ENCODE measurements around the gene FDCSP. TPM values are rescaled to one million over a fixed set of nuclear protein-coding genes. Genes with fewer than 3 reads are reported as not detected.

Gene FDCSP
- polyA plus RNA-seq, 1 donor from 2014 or later = not detected

DNA sequence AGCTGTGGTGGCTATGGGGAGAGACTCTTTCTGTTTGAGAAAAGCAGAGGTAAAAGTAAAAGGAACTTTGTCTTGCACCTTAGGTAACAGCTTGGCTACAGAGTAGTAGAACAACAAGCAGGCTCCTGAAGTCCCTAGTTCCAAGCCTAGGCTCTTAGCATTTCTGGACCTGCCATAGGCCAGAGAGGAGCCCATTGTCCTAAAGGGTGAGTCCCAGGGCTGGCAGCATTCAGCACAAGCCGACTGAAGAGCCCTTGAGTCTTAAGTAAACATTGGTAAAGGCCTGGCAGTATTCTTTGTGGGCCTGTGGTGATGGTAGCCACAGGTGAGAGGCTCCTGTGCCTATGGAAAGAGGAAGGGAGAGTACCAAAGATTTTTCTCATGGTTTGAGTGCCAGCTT, 54.6 kb downstream of the FDCSP start:
- Histone ChIP-seq H3K9ac (ENCODE audit: low read length) (no peak overlapping the region), H3K36me3 (ENCODE audit: insufficient read depth, low read length) (no peaks in the 10 kb centered on the region), H3K79me2 (replicated peaks; ENCODE audit: insufficient read depth, low read length) (no peaks in the 10 kb centered on the region), H3K4me2 (ENCODE audit: low read length) (no peak overlapping the region), H3F3A (ENCODE audit: insufficient read depth, low read length, poor library complexity, severe bottlenecking) (no peaks in the 10 kb centered on the region), H3K9me2 (ENCODE audit: insufficient read depth, low read length) (no peaks in the 10 kb centered on the region), H3K4me3 (ENCODE audit: low read length) (no peak overlapping the region), H3K27me3 (ENCODE audit: insufficient read depth, low read depth, low read length) (no peaks in the 10 kb centered on the region), H3K27ac (ENCODE audit: low read length) (no peak overlapping the region), H4K20me1 (ENCODE audit: insufficient read depth) (no peaks in the 10 kb centered on the region), H3K9me3 (ENCODE audit: low read length) (no peaks in the 10 kb centered on the region), H2AFZ (ENCODE audit: low read depth, low read length) (no peak overlapping the region)
- no peak for TF ChIP-seq POLR2AphosphoS5 (IDR thresholded peaks at IDR 0.05)
- TF ChIP-seq EZH2 (IDR thresholded peaks at IDR 0.05; ENCODE audit: borderline replicate concordance, insufficient read depth, low read length, poor library complexity, severe bottlenecking) = no peak
- TF ChIP-seq SMC3 (conservative IDR thresholded peaks at IDR 0.05; ENCODE audit: poor library complexity) = no peak
- TF ChIP-seq, protein P1, sequence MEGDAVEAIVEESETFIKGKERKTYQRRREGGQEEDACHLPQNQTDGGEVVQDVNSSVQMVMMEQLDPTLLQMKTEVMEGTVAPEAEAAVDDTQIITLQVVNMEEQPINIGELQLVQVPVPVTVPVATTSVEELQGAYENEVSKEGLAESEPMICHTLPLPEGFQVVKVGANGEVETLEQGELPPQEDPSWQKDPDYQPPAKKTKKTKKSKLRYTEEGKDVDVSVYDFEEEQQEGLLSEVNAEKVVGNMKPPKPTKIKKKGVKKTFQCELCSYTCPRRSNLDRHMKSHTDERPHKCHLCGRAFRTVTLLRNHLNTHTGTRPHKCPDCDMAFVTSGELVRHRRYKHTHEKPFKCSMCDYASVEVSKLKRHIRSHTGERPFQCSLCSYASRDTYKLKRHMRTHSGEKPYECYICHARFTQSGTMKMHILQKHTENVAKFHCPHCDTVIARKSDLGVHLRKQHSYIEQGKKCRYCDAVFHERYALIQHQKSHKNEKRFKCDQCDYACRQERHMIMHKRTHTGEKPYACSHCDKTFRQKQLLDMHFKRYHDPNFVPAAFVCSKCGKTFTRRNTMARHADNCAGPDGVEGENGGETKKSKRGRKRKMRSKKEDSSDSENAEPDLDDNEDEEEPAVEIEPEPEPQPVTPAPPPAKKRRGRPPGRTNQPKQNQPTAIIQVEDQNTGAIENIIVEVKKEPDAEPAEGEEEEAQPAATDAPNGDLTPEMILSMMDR (IDR thresholded peaks at IDR 0.05; ENCODE audit: poor library complexity, severe bottlenecking) = no peak
- TF ChIP-seq, protein P2, sequence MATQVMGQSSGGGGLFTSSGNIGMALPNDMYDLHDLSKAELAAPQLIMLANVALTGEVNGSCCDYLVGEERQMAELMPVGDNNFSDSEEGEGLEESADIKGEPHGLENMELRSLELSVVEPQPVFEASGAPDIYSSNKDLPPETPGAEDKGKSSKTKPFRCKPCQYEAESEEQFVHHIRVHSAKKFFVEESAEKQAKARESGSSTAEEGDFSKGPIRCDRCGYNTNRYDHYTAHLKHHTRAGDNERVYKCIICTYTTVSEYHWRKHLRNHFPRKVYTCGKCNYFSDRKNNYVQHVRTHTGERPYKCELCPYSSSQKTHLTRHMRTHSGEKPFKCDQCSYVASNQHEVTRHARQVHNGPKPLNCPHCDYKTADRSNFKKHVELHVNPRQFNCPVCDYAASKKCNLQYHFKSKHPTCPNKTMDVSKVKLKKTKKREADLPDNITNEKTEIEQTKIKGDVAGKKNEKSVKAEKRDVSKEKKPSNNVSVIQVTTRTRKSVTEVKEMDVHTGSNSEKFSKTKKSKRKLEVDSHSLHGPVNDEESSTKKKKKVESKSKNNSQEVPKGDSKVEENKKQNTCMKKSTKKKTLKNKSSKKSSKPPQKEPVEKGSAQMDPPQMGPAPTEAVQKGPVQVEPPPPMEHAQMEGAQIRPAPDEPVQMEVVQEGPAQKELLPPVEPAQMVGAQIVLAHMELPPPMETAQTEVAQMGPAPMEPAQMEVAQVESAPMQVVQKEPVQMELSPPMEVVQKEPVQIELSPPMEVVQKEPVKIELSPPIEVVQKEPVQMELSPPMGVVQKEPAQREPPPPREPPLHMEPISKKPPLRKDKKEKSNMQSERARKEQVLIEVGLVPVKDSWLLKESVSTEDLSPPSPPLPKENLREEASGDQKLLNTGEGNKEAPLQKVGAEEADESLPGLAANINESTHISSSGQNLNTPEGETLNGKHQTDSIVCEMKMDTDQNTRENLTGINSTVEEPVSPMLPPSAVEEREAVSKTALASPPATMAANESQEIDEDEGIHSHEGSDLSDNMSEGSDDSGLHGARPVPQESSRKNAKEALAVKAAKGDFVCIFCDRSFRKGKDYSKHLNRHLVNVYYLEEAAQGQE (IDR thresholded peaks at IDR 0.05; ENCODE audit: borderline replicate concordance) = no peak
- no peak for TF ChIP-seq RAD21 (conservative IDR thresholded peaks at IDR 0.05)
- TF ChIP-seq MXI1 (conservative IDR thresholded peaks at IDR 0.05; ENCODE audit: poor library complexity, severe bottlenecking) = no peak
- no peak for TF ChIP-seq EP300 (conservative IDR thresholded peaks at IDR 0.05; ENCODE audit: poor library complexity, severe bottlenecking)

Other genes starting within 250 kb of the FDCSP start
- gene STATH, start 230.2 kb upstream of the FDCSP start, polyA plus RNA-seq = not detected in 2 replicates
- not detected in 2 replicates for gene HTN3, start 197.7 kb upstream of the FDCSP start, polyA plus RNA-seq
- gene HTN1, start 175.7 kb upstream of the FDCSP start, polyA plus RNA-seq = not detected in 2 replicates
- gene PRR27, start 71.9 kb upstream of the FDCSP start, polyA plus RNA-seq = not detected in 2 replicates
- not detected in 2 replicates for gene ODAM, start 30.4 kb upstream of the FDCSP start, polyA plus RNA-seq
- gene CSN3, start 16.5 kb downstream of the FDCSP start, polyA plus RNA-seq = not detected in 2 replicates
- not detected in 2 replicates for gene CABS1, start 108.9 kb downstream of the FDCSP start, polyA plus RNA-seq
- not detected in 2 replicates for gene SMR3A, start 134.6 kb downstream of the FDCSP start, polyA plus RNA-seq
- not detected in 2 replicates for gene SMR3B, start 157.0 kb downstream of the FDCSP start, polyA plus RNA-seq
- not detected in 2 replicates for gene OPRPN, start 171.8 kb downstream of the FDCSP start, polyA plus RNA-seq
- gene MUC7, start 246.1 kb downstream of the FDCSP start, polyA plus RNA-seq = not detected in 2 replicates